WI38 (cell line): ENCODE measurements around the gene MAGEF1.

ENCODE experiments used
- H3K4me3 ChIP-seq: 2 replicates; pipeline ENCODE4 v1.5.1; 2011; ENCODE audit warnings: low read depth, mild to moderate bottlenecking, control low read depth, low read length
- CTCF ChIP-seq: IDR thresholded peaks from 2 replicates; pipeline ENCODE4 v1.5.1; 2012; ENCODE audit warnings: low read depth, mild to moderate bottlenecking, control low read depth, low read length

The MAGEF1 gene

DNA sequence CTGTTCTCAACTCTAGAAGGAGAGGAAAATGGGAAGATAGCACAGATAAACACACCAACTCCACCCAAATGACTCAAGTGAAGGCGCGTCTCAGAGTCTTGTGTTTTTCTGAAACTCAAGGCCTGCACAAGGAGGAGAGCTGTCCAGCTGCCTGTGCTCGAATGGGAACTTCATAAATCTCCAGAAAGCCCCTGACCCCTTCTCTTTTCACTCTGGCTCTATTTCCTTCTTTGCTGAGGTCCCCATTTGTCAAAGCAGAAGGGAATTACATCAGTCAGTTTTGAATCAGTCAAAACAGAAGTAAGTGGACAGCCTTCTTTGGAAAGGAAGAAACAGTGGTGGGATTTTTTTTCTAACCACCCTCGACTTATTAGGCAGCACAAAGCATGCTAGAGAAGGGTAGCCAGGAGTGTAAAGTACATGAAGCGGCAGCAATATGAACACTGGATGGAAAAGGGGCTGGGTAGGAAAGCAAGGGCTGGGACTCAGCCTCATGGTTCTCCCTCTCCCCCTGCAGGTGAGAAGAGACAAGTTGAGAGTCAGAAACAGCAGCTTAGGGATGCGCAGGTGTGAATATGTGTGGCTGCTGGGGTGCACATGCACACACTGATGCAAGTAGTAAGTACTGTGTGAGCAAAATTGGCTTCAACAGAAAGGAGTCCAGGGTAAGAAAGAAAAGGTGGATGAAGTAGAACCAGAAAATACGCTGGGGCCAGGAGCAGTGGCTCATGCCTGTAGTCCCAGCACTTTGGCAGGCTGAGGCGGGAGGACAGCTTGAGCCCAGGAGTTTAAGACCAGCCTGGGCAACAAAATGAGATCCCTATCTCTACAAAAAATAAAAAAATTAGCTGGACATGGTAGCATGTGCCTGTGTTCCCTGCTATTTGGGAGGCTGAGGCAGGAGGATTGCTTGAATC, 36.6 kb upstream of the MAGEF1 start:
- peak; percentile 27 for TF ChIP-seq CTCF
- no peak overlapping the region for H3K4me3 ChIP-seq

GRCh38 chr3:184746131-184747120, 34.6 kb upstream of the MAGEF1 start:
- TF ChIP-seq CTCF = no peak
- no peak overlapping the region for H3K4me3 ChIP-seq

DNA sequence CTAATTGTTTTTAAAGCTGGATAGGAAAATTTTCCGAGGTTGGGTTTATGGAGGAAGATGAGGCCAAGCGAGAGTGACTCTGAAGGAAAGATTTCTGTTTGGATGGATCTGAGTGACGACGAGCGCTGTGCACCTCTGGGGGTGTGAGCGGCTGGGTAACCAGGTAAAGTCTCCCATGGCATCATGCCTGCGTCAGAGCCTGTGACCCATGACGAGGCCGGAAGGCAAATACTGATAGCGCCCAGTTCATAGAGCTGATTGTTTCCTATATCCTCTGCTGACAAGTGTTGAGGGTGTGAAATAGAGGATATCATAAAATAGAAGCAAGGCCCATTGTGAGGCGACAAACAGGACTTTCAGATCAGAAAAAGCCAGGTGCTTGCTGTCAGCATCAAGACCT, 33.7 kb upstream of the MAGEF1 start:
- no peak for TF ChIP-seq CTCF
- H3K4me3 ChIP-seq = no peak overlapping the region

DNA sequence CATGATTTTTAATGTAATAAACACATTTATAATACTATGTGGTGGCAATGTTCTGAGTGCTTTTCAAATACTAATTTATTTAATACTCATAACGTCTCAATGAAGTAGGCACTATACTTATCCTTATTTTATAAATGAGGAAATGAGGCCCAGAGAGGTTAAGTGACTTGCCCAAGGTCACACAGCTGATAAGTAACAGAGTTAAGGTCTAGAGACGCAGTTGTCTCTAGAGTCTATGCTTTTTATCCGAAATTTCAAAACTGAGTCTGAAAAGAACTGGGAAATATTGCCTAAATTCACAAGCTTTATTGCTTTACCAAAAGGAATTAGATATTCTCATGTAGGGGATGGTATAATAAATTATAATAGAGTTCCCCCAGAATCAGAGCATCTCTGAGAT, 31.4 kb upstream of the MAGEF1 start:
- H3K4me3 ChIP-seq = no peak overlapping the region
- TF ChIP-seq CTCF = no peak

GRCh38 chr3:184742676-184743135, 30.8 kb upstream of the MAGEF1 start:
- no peak overlapping the region for H3K4me3 ChIP-seq
- no peak for TF ChIP-seq CTCF

DNA sequence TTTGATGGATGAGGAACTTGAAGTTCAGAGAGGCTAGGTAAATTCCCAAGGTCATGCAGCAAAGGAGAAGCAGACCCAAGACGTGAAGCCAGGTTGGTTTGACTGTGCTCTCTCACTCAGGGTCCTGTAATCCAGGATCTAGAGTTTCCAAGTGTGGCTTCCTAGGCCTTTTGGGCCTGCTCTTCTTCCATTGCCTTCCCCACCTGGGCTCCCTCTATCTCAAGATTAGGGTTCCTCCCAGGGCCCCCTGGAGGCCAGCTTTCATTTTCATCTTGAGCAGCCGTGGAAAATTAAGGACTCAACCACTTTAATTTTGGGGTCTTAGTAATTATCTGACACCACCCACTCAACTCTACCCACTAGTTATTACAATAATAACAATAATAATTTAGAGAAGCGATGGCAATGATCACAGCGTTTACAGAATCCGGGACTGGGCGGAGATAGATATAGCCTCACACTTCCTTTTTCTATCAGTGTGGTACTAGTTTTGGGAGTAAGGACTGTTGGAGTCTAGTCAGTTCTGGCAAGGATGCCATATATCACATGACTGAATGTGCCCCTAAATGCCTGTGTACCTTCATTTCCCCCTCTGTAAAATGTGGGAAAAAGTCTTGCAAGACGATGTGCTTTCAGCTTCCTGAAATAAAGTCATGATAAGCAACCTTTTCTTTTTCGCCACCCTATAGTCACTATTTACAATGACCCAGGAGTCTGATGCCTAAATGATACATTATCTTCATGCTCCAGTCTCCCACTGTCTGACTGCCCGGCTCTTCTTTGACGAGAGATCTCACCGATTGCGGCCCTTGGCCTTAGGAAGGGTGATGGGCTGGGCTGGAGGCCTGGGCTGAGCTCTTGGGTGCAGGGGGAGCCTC, 30.2 kb upstream of the MAGEF1 start:
- TF ChIP-seq CTCF = no peak
- H3K4me3 ChIP-seq = no peak overlapping the region
